Muscle layer of duodenum (tissue), 2 donors: ENCODE data around the gene SMARCD3.

Experiments
- H3K27ac ChIP-seq: one replicate; pipeline ENCODE4 v1.7.0; 2013; ENCODE audit warnings: mild to moderate bottlenecking, low read length
- H3K27me3 ChIP-seq: one replicate; pipeline ENCODE4 v1.7.0; 2013; ENCODE audit warnings: low read depth, mild to moderate bottlenecking, control low read depth, low read length
- H3K36me3 ChIP-seq, 2 donors: one replicate each; pipeline ENCODE4 v1.7.0; 2013; ENCODE audit warnings: low read length in 2 of 2, control low read depth in 1 of 2, mild to moderate bottlenecking in 1 of 2; ENCODE audit not compliant: insufficient read depth in 2 of 2, control insufficient read depth in 1 of 2
- H3K4me1 ChIP-seq, 2 donors: one replicate each; pipeline ENCODE4 v1.7.0; 2013; ENCODE audit warnings: low read length in 2 of 2, mild to moderate bottlenecking in 2 of 2, control low read depth in 1 of 2, moderate library complexity in 1 of 2; ENCODE audit not compliant: insufficient read depth in 2 of 2, control insufficient read depth in 1 of 2
- H3K4me3 ChIP-seq, 2 donors: one replicate each; pipeline ENCODE4 v1.7.0; 2013; ENCODE audit warnings: low read length in 2 of 2, low read depth in 1 of 2, mild to moderate bottlenecking in 1 of 2
- H3K9me3 ChIP-seq, 2 donors: one replicate each; pipeline ENCODE4 v1.7.0; 2013; ENCODE audit warnings: low read length in 2 of 2, control low read depth in 1 of 2, mild to moderate bottlenecking in 1 of 2; ENCODE audit not compliant: control insufficient read depth in 1 of 2
- donor health status: healthy.

Gene SMARCD3

GRCh38 chr7:151191544-151191943 is 57.0 kb downstream of the SMARCD3 start:
- H3K4me1 ChIP-seq: no peaks in the 10 kb centered on the region
- no peaks in the 10 kb centered on the region for H3K27me3 ChIP-seq
- no peak overlapping the region for H3K4me3 ChIP-seq
- H3K36me3 ChIP-seq: no peaks in the 10 kb centered on the region
- no peak overlapping the region for H3K27ac ChIP-seq
- H3K9me3 ChIP-seq: no peaks in the 10 kb centered on the region

GRCh38 chr7:151189038-151189437 is 59.5 kb downstream of the SMARCD3 start:
- Histone ChIP-seq H3K4me1 (no peaks in the 10 kb centered on the region), H3K4me3 (no peak overlapping the region), H3K27me3 (no peaks in the 10 kb centered on the region), H3K27ac (no peak overlapping the region), H3K9me3 (no peaks in the 10 kb centered on the region), H3K36me3 (no peaks in the 10 kb centered on the region)
